GOT3 (cell line): ENCODE results near the gene GPR161.
"Not testable (repeated sequence)": the region's sequence is repeated elsewhere in the genome, so short reads cannot be mapped to it uniquely, and the experiment has no call there.

Experiments used
- DNase-seq: peaks from one replicate; lab custom pipeline; 2025; ENCODE audit warnings: mixed read lengths; lab: John Stamatoyannopoulos, UW

GPR161 gene

GRCh38 chr1:168086438-168086837 is 50.3 kb downstream of the GPR161 start:
- DNase-seq, result no peak

- DNase-seq, result no peak
Measured at GRCh38 chr1:168085401-168085872, 51.3 kb downstream of the GPR161 start.

- DNase-seq, result no peak
Measured at GRCh38 chr1:168084396-168085231, 52.1 kb downstream of the GPR161 start.

- no peak for DNase-seq
Measured at GRCh38 chr1:168083456-168084325, 53.0 kb downstream of the GPR161 start.

- peak; percentile 76 for DNase-seq
Measured at GRCh38 chr1:168082008-168082876, 54.5 kb downstream of the GPR161 start.

- no peak for DNase-seq
Measured at GRCh38 chr1:168081373-168082007, 55.2 kb downstream of the GPR161 start.

- DNase-seq, result no peak
Measured at GRCh38 chr1:168079761-168080160, 57.0 kb downstream of the GPR161 start.

GRCh38 chr1:168069384-168069783 is 67.3 kb downstream of the GPR161 start:
- DNase-seq, result no peak

GRCh38 chr1:168065506-168065905 is 71.2 kb downstream of the GPR161 start:
- no peak for DNase-seq

- no peak for DNase-seq
Measured at GRCh38 chr1:168064216-168064615, 72.5 kb downstream of the GPR161 start.

- no peak for DNase-seq
Measured at GRCh38 chr1:168057921-168058320, 78.8 kb downstream of the GPR161 start.

GRCh38 chr1:168057355-168057754 is 79.4 kb downstream of the GPR161 start:
- DNase-seq, result no peak

GRCh38 chr1:168056152-168056551 is 80.6 kb downstream of the GPR161 start:
- not testable (repeated sequence) for DNase-seq

GRCh38 chr1:168054117-168054516 is 82.6 kb downstream of the GPR161 start:
- no peak for DNase-seq

- no peak for DNase-seq
Measured at GRCh38 chr1:168053681-168054080, 83.0 kb downstream of the GPR161 start.

GRCh38 chr1:168050880-168051279 is 85.8 kb downstream of the GPR161 start:
- DNase-seq, result no peak

GRCh38 chr1:168050307-168050706 is 86.4 kb downstream of the GPR161 start:
- DNase-seq, result no peak

- DNase-seq, result no peak
Measured at GRCh38 chr1:168045311-168045710, 91.4 kb downstream of the GPR161 start.

- DNase-seq, result no peak
Measured at GRCh38 chr1:168042362-168042761, 94.4 kb downstream of the GPR161 start.

GRCh38 chr1:168035345-168035744 is 101.4 kb downstream of the GPR161 start:
- no peak for DNase-seq

- no peak for DNase-seq
Measured at GRCh38 chr1:168032029-168032428, 104.7 kb downstream of the GPR161 start.
